WTC11 (cell line): ENCODE measurements around the gene PHKB. TPM values are rescaled to one million over a fixed set of nuclear protein-coding genes. Genes with fewer than 3 reads are reported as not detected.

ENCODE experiments used
- ATAC-seq: fragments of 200-7000 bp; cut with Tn5 transposase; 2 replicates; pipeline ENCODE4 v1.10.0; 2021; ENCODE audit warnings: mild to moderate bottlenecking, moderate library complexity
- CTCF ChIA-PET: fragments of 300-600 bp; sonication (Branson Sonifier 250); formaldehyde crosslinking; loops from one replicate; lab custom pipeline; 2021; ENCODE audit warnings: antibody characterized with exemption; lab: Charles Lee
- POLR2A ChIA-PET: fragments of 350-600 bp; sonication (Branson Sonifier 250); formaldehyde crosslinking; loops from one replicate; lab custom pipeline; 2021; ENCODE audit warnings: antibody characterized with exemption; lab: Charles Lee
- DNase-seq: peaks from one replicate; pipeline ENCODE4 v3.0.0; 2021; ENCODE audit warnings: low spot score
- H3K27ac Mint-ChIP-seq: 2 replicates; pipeline ENCODE4 v1.8.0; 2021; ENCODE audit warnings: mixed read lengths
- H3K27me3 Mint-ChIP-seq: 2 replicates; pipeline ENCODE4 v1.8.0; 2021; ENCODE audit warnings: low read depth, mild to moderate bottlenecking, moderate library complexity, mixed read lengths
- H3K36me3 Mint-ChIP-seq: 2 replicates; pipeline ENCODE4 v1.8.0; 2021; ENCODE audit warnings: mixed read lengths
- H3K4me1 Mint-ChIP-seq: 2 replicates; pipeline ENCODE4 v1.8.0; 2022; ENCODE audit warnings: mixed read lengths
- H3K4me3 Mint-ChIP-seq: 2 replicates; pipeline ENCODE4 v1.8.0; 2021; ENCODE audit warnings: mild to moderate bottlenecking, moderate library complexity, mixed read lengths
- H3K9me3 Mint-ChIP-seq: 2 replicates; pipeline ENCODE4 v1.8.0; 2021; ENCODE audit warnings: mixed read lengths
- ATF2 ChIP-seq: sonication (generic); formaldehyde crosslinking; IDR thresholded peaks from 2 replicates; pipeline ENCODE4 v1.8.1; 2022; ENCODE audit warnings: low read depth, missing genetic modification reagents, borderline replicate concordance
- ATF6 ChIP-seq: sonication (generic); formaldehyde crosslinking; IDR thresholded peaks from 2 replicates; pipeline ENCODE4 v1.8.1; 2023; ENCODE audit warnings: mild to moderate bottlenecking, missing genetic modification reagents
- CTCF ChIP-seq: fragments of 200-600 bp; IDR thresholded peaks from 2 replicates; pipeline ENCODE4 v1.8.0; 2022; ENCODE audit warnings: antibody characterized with exemption
- E2F1 ChIP-seq: sonication (generic); formaldehyde crosslinking; IDR thresholded peaks from 2 replicates; pipeline ENCODE4 v1.8.0; 2022; ENCODE audit warnings: mild to moderate bottlenecking, missing genetic modification reagents
- E2F5 ChIP-seq: sonication (generic); formaldehyde crosslinking; IDR thresholded peaks from 2 replicates; pipeline ENCODE4 v1.8.1; 2022; ENCODE audit warnings: mild to moderate bottlenecking, moderate library complexity, missing genetic modification reagents
- ETV6 ChIP-seq: sonication (generic); formaldehyde crosslinking; IDR thresholded peaks from 2 replicates; pipeline ENCODE4 v1.8.1; 2022; ENCODE audit warnings: mild to moderate bottlenecking, missing genetic modification reagents
- FOXJ3 ChIP-seq: sonication (generic); formaldehyde crosslinking; IDR thresholded peaks from 2 replicates; pipeline ENCODE4 v1.9.0; 2021; ENCODE audit warnings: missing genetic modification reagents, mild to moderate bottlenecking, borderline replicate concordance
- FOXP4 ChIP-seq: sonication (generic); formaldehyde crosslinking; IDR thresholded peaks from 2 replicates; pipeline ENCODE4 v1.8.0; 2022; ENCODE audit warnings: mild to moderate bottlenecking, missing genetic modification reagents
- GTF2I ChIP-seq: fragments of 250-450 bp; sonication (Bioruptor Pico); conservative IDR thresholded peaks from 2 replicates; pipeline ENCODE4 v1.4.0; 2021; ENCODE audit warnings: mild to moderate bottlenecking
- IRF1 ChIP-seq: sonication (generic); formaldehyde crosslinking; IDR thresholded peaks from 2 replicates; pipeline ENCODE4 v1.8.0; 2023; ENCODE audit warnings: missing genetic modification reagents
- JAZF1 ChIP-seq: fragments of 250-450 bp; sonication (Bioruptor Pico); IDR thresholded peaks from 2 replicates; pipeline ENCODE4 v1.9.0; 2021; ENCODE audit warnings: moderate library complexity, mild to moderate bottlenecking, inconsistent platforms
- MXD4 ChIP-seq: fragments of 250-450 bp; sonication (Bioruptor Pico); IDR thresholded peaks from 2 replicates; pipeline ENCODE4 v1.8.0; 2021; ENCODE audit warnings: mild to moderate bottlenecking, moderate library complexity, borderline replicate concordance
- NFE2L1 ChIP-seq: sonication (generic); formaldehyde crosslinking; IDR thresholded peaks from 2 replicates; pipeline ENCODE4 v1.8.1; 2023; ENCODE audit warnings: missing genetic modification reagents
- NR2C2 ChIP-seq: sonication (generic); formaldehyde crosslinking; IDR thresholded peaks from 2 replicates; pipeline ENCODE4 v1.8.0; 2022; ENCODE audit warnings: mild to moderate bottlenecking, missing genetic modification reagents
- NR3C1 ChIP-seq: sonication (generic); formaldehyde crosslinking; conservative IDR thresholded peaks from 2 replicates; pipeline ENCODE4 v1.8.1; 2023; ENCODE audit warnings: low read depth, mild to moderate bottlenecking, missing genetic modification reagents
- STAT6 ChIP-seq: sonication (generic); formaldehyde crosslinking; conservative IDR thresholded peaks from 2 replicates; pipeline ENCODE4 v1.8.1; 2023; ENCODE audit warnings: mild to moderate bottlenecking, low read depth, missing genetic modification reagents, moderate library complexity
- TEAD4 ChIP-seq: sonication (generic); formaldehyde crosslinking; IDR thresholded peaks from 2 replicates; pipeline ENCODE4 v1.8.0; 2022; ENCODE audit warnings: mild to moderate bottlenecking, missing genetic modification reagents
- TP53 ChIP-seq: sonication (generic); formaldehyde crosslinking; IDR thresholded peaks from 2 replicates; pipeline ENCODE4 v1.8.1; 2023; ENCODE audit warnings: mild to moderate bottlenecking, missing genetic modification reagents
- ZBTB21 ChIP-seq: sonication (generic); formaldehyde crosslinking; IDR thresholded peaks from 2 replicates; pipeline ENCODE4 v1.8.1; 2023; ENCODE audit warnings: mild to moderate bottlenecking, missing genetic modification reagents, borderline replicate concordance
- ZMAT4 ChIP-seq: fragments of 250-450 bp; sonication (Bioruptor Pico); IDR thresholded peaks from 2 replicates; pipeline ENCODE4 v1.9.0; 2021; ENCODE audit warnings: mild to moderate bottlenecking
- ZNF219 ChIP-seq: sonication (generic); formaldehyde crosslinking; IDR thresholded peaks from 2 replicates; pipeline ENCODE4 v1.8.0; 2023; ENCODE audit warnings: missing genetic modification reagents, mild to moderate bottlenecking, borderline replicate concordance
- ZNF232 ChIP-seq: sonication (generic); formaldehyde crosslinking; IDR thresholded peaks from 2 replicates; pipeline ENCODE4 v1.8.0; 2022; ENCODE audit warnings: mild to moderate bottlenecking, missing genetic modification reagents
- total RNA-seq: library from RNA; stranded (reverse); gene quantifications from 3 replicates; pipeline ENCODE4 v1.2.3, GENCODE V29; 2021

Gene PHKB
- total RNA-seq, 1 experiment from 2014 or later: 43.9 TPM

GRCh38 chr16:47705266-47705665 is 244.1 kb downstream of the PHKB start:
- TF ChIP-seq NFE2L1 (CRISPR knock-in tag) (no peak), CTCF (no peak), NR2C2 (CRISPR knock-in tag) (no peak), TEAD4 (no peak), JAZF1 (CRISPR knock-in tag) (no peak), MXD4 (CRISPR knock-in tag) (no peak), ZBTB21 (CRISPR knock-in tag) (no peak), ZMAT4 (CRISPR knock-in tag) (no peak), NR3C1 (CRISPR knock-in tag) (no peak), E2F5 (CRISPR knock-in tag) (no peak), ZNF219 (CRISPR knock-in tag) (no peak)
- ChIA-PET POLR2A (no interaction called here), CTCF (interaction anchor here (1.4 kb wide), 1 partner anchor 350 kb away, joined by 3 read pairs; no protein-coding TSS in a partner anchor)
- H3K27me3 Mint-ChIP-seq: no peaks in the 10 kb centered on the region
- peaks cover 3% of the 10 kb centered on the region; the same call in 1 of the 2 replicates for H3K9me3 Mint-ChIP-seq
- H3K4me1 Mint-ChIP-seq: peaks cover 27% of the 10 kb centered on the region
- H3K4me3 Mint-ChIP-seq: no peak overlapping the region
- ATAC-seq: peak; percentile 51
- H3K27ac Mint-ChIP-seq: no peak overlapping the region
- DNase-seq: no peak
- no peaks in the 10 kb centered on the region; the same call in 1 of the 2 replicates for H3K36me3 Mint-ChIP-seq

- Mint-ChIP-seq H3K27ac (no peak overlapping the region), H3K27me3 (no peaks in the 10 kb centered on the region), H3K9me3 (no peaks in the 10 kb centered on the region), H3K4me3 (no peak overlapping the region), H3K36me3 (no peaks in the 10 kb centered on the region), H3K4me1 (no peaks in the 10 kb centered on the region)
- DNase-seq: no peak
- no peak for ATAC-seq
- ChIA-PET CTCF (no interaction called here), POLR2A (no interaction called here)
- TF ChIP-seq FOXJ3 (CRISPR knock-in tag): no peak
- TF ChIP-seq NR2C2 (CRISPR knock-in tag): no peak
- no peak for TF ChIP-seq E2F1 (CRISPR knock-in tag)
- no peak for TF ChIP-seq GTF2I
- TF ChIP-seq IRF1: no peak
- no peak for TF ChIP-seq ZNF232
- TF ChIP-seq ATF6 (CRISPR knock-in tag): no peak
- TF ChIP-seq FOXP4: no peak
- TF ChIP-seq STAT6: no peak
- no peak for TF ChIP-seq TP53 (CRISPR knock-in tag)
- no peak for TF ChIP-seq ATF2 (CRISPR knock-in tag)
- TF ChIP-seq ETV6 (CRISPR knock-in tag): no peak
Measured at GRCh38 chr16:47711809-47712208, 250.7 kb downstream of the PHKB start.
